22Rv1 (cell line): ENCODE results near the gene TRMT1.

Experiments used
- ZFX ChIP-seq: fragments of 450-650 bp; IDR thresholded peaks from 2 replicates; pipeline ENCODE4 v1.6.1; 2017; ENCODE audit warnings: antibody characterized with exemption, borderline replicate concordance
- TF ChIP-seq, protein P1 (sequence below): fragments of 450-650 bp; IDR thresholded peaks from 2 replicates; pipeline ENCODE4 v1.5.1; 2017; ENCODE audit warnings: mild to moderate bottlenecking

DNA sequence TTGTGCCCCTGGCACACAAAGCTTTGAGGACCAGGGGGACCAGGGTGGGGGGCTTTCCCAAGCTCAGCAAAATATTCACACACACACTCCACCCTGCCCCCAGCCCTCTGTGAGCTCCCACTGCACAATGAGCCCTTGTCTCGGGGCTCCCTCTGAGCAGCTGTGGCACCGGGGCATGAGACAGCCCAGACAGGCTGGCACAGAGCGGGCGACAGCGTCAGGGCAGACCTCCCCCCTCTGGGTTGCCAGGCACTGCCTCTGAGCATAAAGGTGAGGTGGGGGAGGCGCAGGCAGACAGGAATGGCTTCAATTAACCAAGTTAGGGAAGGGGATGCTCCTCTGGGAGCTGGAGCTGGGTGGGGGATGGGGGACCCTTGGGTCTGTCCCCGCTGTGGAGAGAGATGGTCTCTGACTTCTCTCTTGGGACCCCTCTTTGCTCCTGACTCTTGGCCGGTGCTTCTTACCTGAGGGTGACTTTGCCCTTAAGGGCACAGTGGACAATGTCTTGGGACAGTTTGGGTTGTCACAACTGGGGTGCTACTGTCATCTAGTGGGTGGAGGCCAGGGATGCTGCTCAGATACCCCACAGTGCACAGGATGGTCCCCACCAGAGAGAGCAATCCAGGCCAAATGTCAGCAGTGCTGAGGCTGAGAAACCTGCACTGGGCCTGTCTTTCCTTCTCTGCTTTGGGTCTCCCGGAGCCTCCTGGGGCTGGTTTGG lies 44.2 kb downstream of the TRMT1 start:
- TF ChIP-seq, protein P1, sequence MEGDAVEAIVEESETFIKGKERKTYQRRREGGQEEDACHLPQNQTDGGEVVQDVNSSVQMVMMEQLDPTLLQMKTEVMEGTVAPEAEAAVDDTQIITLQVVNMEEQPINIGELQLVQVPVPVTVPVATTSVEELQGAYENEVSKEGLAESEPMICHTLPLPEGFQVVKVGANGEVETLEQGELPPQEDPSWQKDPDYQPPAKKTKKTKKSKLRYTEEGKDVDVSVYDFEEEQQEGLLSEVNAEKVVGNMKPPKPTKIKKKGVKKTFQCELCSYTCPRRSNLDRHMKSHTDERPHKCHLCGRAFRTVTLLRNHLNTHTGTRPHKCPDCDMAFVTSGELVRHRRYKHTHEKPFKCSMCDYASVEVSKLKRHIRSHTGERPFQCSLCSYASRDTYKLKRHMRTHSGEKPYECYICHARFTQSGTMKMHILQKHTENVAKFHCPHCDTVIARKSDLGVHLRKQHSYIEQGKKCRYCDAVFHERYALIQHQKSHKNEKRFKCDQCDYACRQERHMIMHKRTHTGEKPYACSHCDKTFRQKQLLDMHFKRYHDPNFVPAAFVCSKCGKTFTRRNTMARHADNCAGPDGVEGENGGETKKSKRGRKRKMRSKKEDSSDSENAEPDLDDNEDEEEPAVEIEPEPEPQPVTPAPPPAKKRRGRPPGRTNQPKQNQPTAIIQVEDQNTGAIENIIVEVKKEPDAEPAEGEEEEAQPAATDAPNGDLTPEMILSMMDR: no peak
- TF ChIP-seq ZFX: no peak
